Sigmoid colon (tissue), 4 donors: Measurements from ENCODE around the gene MEIOSIN.

ENCODE experiments used
- CTCF ChIP-seq, 4 experiments: fragments of 450-650 bp in 3 of 4; fragments of 200-600 bp in 1 of 4; IDR thresholded peaks; one replicate each; pipeline ENCODE4 v1.5.1; 2016 to 2019; ENCODE audit warnings: antibody characterized with exemption in 4 of 4, mild to moderate bottlenecking in 3 of 4, moderate library complexity in 2 of 4
- EP300 ChIP-seq, 4 donors: sonication (generic); formaldehyde crosslinking; IDR thresholded peaks; one replicate each; pipeline ENCODE4 v1.6.1; 2017; ENCODE audit warnings: antibody characterized with exemption in 4 of 4
- POLR2A ChIP-seq, 2 donors: fragments of 450-650 bp; IDR thresholded peaks; one replicate each; pipeline ENCODE4 v1.6.1; 2016; ENCODE audit warnings: antibody characterized with exemption in 2 of 2, mild to moderate bottlenecking in 2 of 2, moderate library complexity in 2 of 2

GRCh38 chr19:45780146-45780447 lies 46.9 kb downstream of the MEIOSIN start:
- TF ChIP-seq CTCF (IDR thresholded peaks at IDR 0.05) (no peak), POLR2A (IDR thresholded peaks at IDR 0.05) (no peak), EP300 (IDR thresholded peaks at IDR 0.05) (no peak)
